Motor neuron (in vitro differentiated cells): ENCODE results near the gene BABAM2. TPM values are rescaled to one million over a fixed set of nuclear protein-coding genes. Genes with fewer than 3 reads are reported as not detected.
"Not testable (repeated sequence)": the region's sequence is repeated elsewhere in the genome, so short reads cannot be mapped to it uniquely, and the experiment has no call there.

Source experiments
- ATAC-seq, 8 experiments: fragments of 200-7000 bp; cut with Tn5 transposase; replicated peaks in 6 of 8; 2 replicates each; pipeline ENCODE4 v1.8.0; 2021; ENCODE audit warnings: mild to moderate bottlenecking in 8 of 8, moderate library complexity in 8 of 8
- H3K27ac ChIP-seq, 2 donors: fragments of 250-450 bp; sonication (Bioruptor Pico); 2 replicates each; pipeline ENCODE4 v1.9.0; 2021; ENCODE audit warnings: antibody characterized with exemption in 2 of 2, mild to moderate bottlenecking in 2 of 2, moderate library complexity in 1 of 2
- H3K4me1 ChIP-seq, 2 donors: fragments of 250-450 bp; sonication (Bioruptor Pico); replicated peaks in 1 of 2; 2 replicates each; pipeline ENCODE4 v1.6.1; 2021; ENCODE audit warnings: antibody characterized with exemption in 2 of 2, mild to moderate bottlenecking in 2 of 2, moderate library complexity in 1 of 2
- H3K4me3 ChIP-seq, 5 donors: fragments of 250-450 bp; sonication (Bioruptor Pico); 2 replicates each; pipeline ENCODE4 v1.9.0; 2021; ENCODE audit warnings: antibody characterized with exemption in 5 of 5, mild to moderate bottlenecking in 5 of 5, moderate library complexity in 4 of 5
- WGBS, 10 experiments: fragments of 450-650 bp; shearing (Covaris generic); methylation state at CpG; one replicate each; pipeline ENCODE4 v1.0.0; 2022; 5-methylcytosine and 5-hydroxymethylcytosine counted together
- in situ Hi-C, 9 experiments: fragments of 400-800 bp; cut with MboI; loops; one replicate each; pipeline ENCODE4 v1.15.0; 2021; ENCODE audit warnings: low sequenced_read_pairs in 9 of 9, low pct_unique_long_range_greater_than_20kb in 2 of 9; ENCODE audit not compliant: unreplicated experiment in 9 of 9
- total RNA-seq, 8 experiments: library from RNA; unstranded; fragments of 300-600 nt; gene quantifications; 2 replicates each; pipeline versions ENCODE4 v1.2.3 to v1.2.4, GENCODE V29; 2022

The BABAM2 gene
- total RNA-seq, 8 experiments from 2014 or later = 16.4 to 110 (median 36.4) TPM

DNA sequence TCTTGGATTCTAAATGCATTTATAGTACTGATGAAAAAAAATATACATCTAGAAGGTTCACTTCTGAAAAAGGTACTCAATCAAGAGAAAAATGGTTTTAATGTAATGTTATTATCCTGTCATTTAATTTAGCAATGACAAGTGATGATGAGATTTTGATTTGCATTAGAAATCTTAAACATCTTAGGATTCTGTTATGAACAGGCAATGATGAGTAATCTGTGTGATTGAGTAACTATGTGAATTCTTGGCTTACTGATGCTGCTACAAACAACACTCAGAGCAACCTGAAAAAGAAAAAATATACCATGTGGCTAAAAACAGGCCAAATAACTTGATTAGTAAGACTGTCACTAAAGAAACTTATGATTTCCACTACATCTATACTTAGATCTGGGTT, 30.4 kb upstream of the BABAM2 start:
- Histone ChIP-seq H3K27ac (no peak overlapping the region), H3K4me1 (no peaks in the 10 kb centered on the region), H3K4me3 (no peak overlapping the region)
- ATAC-seq = peak in 2 of 8 experiments; percentile 77
- in situ Hi-C loops = no loop called here

GRCh38 chr2:27863146-27863545, 27.4 kb upstream of the BABAM2 start:
- in situ Hi-C loops = no loop called here
- 0 to 63% (median 17%) methylated on average over 1 of the region's 1 CpG; no CpG with 5 or more reads in 3 of the 10 experiments for WGBS, 10 experiments
- H3K4me3 ChIP-seq = no peak overlapping the region
- H3K27ac ChIP-seq = no peak overlapping the region
- no peaks in the 10 kb centered on the region for H3K4me1 ChIP-seq
- no peak for ATAC-seq

DNA sequence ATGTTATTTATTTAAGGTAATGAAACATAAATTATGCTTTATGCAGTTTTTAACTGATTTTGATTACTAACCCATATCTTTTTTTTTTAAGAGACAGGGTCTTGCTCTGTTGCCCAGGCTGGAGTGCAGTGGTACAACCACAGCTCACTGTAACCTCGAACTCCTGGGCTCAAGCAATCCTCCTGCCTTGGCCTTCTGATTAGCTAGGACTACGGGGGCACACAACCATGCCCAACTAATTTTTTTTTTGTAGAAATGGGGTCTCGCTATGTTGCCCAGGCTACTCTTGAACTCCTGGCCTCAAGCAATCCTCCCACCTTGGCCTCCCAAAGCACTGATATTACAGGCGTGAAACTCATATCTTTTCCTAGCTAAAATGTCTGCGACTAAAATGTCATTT, 26.6 kb upstream of the BABAM2 start:
- WGBS, 10 experiments = 67 to 100% (median 91%) methylated on average over 1 to 5 of the region's 5 CpGs; no CpG with 5 or more reads in 1 of the 10 experiments
- ATAC-seq, H3K27ac ChIP-seq, H3K4me3 ChIP-seq, in situ Hi-C loops, H3K4me1 ChIP-seq: not testable (repeated sequence)

GRCh38 chr2:27866237-27866636, 24.3 kb upstream of the BABAM2 start:
- no peak for ATAC-seq
- in situ Hi-C loops = no loop called here
- H3K27ac ChIP-seq = no peak overlapping the region
- H3K4me3 ChIP-seq = no peak overlapping the region
- 9 to 100% (median 82%) methylated on average over 1 of the region's 1 CpG for WGBS, 10 experiments
- H3K4me1 ChIP-seq = no peaks in the 10 kb centered on the region

DNA sequence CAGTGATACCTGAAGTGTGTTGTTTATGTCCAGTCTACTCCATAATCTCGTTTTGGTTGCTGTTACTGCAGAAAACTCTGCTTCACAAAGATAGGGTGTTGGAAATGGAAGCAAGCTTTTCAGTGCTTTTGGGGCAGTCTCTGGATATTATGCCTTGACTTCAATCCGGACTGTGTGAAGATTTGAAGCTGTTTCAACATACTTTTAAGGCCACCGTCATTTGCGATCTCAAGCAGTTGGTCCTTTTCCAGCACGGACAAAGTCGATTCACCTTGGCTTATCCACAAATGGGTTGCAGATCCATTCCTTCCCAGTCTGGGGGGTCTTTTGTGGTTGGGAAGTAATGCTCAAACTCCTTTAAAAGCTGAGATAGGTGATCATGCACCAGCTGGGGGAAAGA, 20.8 kb upstream of the BABAM2 start:
- ATAC-seq = no peak
- H3K4me3 ChIP-seq = no peak overlapping the region
- H3K4me1 ChIP-seq = no peaks in the 10 kb centered on the region
- H3K27ac ChIP-seq = no peak overlapping the region
- WGBS, 10 experiments = 0 to 89% (median 80%) methylated on average over 1 to 6 of the region's 6 CpGs; no CpG with 5 or more reads in 1 of the 10 experiments
- in situ Hi-C loops = no loop called here

GRCh38 chr2:27870724-27871123, 19.8 kb upstream of the BABAM2 start:
- no peak for ATAC-seq
- in situ Hi-C loops = no loop called here
- 70 to 100% (median 100%) methylated on average over 1 to 3 of the region's 3 CpGs; no CpG with 5 or more reads in 1 of the 10 experiments for WGBS, 10 experiments
- H3K27ac ChIP-seq = no peak overlapping the region
- H3K4me1 ChIP-seq = no peaks in the 10 kb centered on the region
- no peak overlapping the region for H3K4me3 ChIP-seq

- Histone ChIP-seq H3K4me1 (no peaks in the 10 kb centered on the region), H3K4me3 (no peak overlapping the region), H3K27ac (no peak overlapping the region)
- no peak for ATAC-seq
- in situ Hi-C loops = no loop called here
- 84 to 89% methylated on average over 3 of the region's 3 CpGs; no CpG with 5 or more reads in 8 of the 10 experiments for WGBS, 10 experiments
These were observed 18.7 kb upstream of the BABAM2 start for GRCh38 chr2:27871802-27872201.

DNA sequence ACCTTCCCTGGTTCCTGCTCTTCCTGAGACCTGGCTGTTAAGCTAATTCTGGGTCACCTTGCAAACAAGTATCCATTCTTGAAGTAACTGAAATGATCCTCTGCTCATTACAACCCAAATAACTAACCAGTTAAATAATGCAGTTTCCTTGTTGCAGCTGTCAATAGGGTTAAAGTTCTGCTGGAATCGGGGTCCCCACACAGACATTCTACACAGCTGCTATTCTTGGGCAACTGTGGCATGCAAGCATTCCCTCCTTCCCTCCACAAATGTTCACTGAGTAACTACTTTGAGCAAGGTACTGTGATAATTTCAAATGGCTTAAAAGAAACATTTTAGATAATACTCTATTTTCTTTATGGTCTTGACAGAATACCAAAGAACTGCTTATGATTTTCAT, 17.4 kb upstream of the BABAM2 start:
- in situ Hi-C loops = no loop called here
- no peaks in the 10 kb centered on the region for H3K4me1 ChIP-seq
- H3K4me3 ChIP-seq = no peak overlapping the region
- H3K27ac ChIP-seq = no peak overlapping the region
- WGBS, 10 experiments = 33 to 100% (median 75%) methylated on average over 1 of the region's 1 CpG; no CpG with 5 or more reads in 3 of the 10 experiments
- no peak for ATAC-seq

GRCh38 chr2:27875089-27875881, 15.2 kb upstream of the BABAM2 start:
- in situ Hi-C loops = no loop called here
- 43 to 90% (median 86%) methylated on average over 2 to 9 of the region's 9 CpGs for WGBS, 10 experiments
- no peak for ATAC-seq
- H3K4me3 ChIP-seq = no peak overlapping the region
- H3K27ac ChIP-seq = no peak overlapping the region
- H3K4me1 ChIP-seq = no peaks in the 10 kb centered on the region

GRCh38 chr2:27878825-27879224, 11.7 kb upstream of the BABAM2 start:
- Histone ChIP-seq H3K4me3 (no peak overlapping the region), H3K4me1 (no peaks in the 10 kb centered on the region), H3K27ac (no peak overlapping the region)
- WGBS, 10 experiments = 20 to 100% (median 69%) methylated on average over 1 to 2 of the region's 2 CpGs; no CpG with 5 or more reads in 2 of the 10 experiments
- ATAC-seq = no peak
- in situ Hi-C loops = no loop called here

GRCh38 chr2:27881815-27882583, 8.5 kb upstream of the BABAM2 start:
- H3K27ac ChIP-seq, ATAC-seq, H3K4me1 ChIP-seq, in situ Hi-C loops, H3K4me3 ChIP-seq: not testable (repeated sequence)
- WGBS, 10 experiments = 60 to 90% (median 71%) methylated on average over 2 to 4 of the region's 4 CpGs

DNA sequence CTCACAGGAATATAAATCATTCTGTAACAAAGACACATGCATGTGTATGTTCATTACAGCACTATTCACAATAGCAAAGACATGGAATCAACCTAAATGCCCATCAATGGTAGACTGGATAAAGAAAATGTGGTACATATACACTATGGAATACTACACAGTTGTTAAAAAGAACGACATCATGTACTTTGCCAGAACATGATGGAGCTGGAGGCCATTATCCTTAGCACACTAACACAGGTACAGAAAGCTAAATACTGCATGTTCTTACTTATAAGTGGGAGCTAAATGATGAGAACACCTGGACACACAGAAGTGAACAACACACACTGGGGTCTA, 8.0 kb upstream of the BABAM2 start:
- in situ Hi-C loops, ATAC-seq: not testable (repeated sequence)
- 50 to 100% (median 95%) methylated on average over 1 of the region's 1 CpG; no CpG with 5 or more reads in 2 of the 10 experiments for WGBS, 10 experiments

GRCh38 chr2:27884601-27885000, 5.9 kb upstream of the BABAM2 start:
- in situ Hi-C loops = no loop called here
- no peak for ATAC-seq
- H3K4me3 ChIP-seq = no peak overlapping the region
- H3K4me1 ChIP-seq = peaks cover 0 to under 1% of the 10 kb centered on the region in 2 donors
- WGBS, 10 experiments = 0 to 86% (median 41%) methylated on average over 1 to 2 of the region's 2 CpGs; no CpG with 5 or more reads in 2 of the 10 experiments
- no peak overlapping the region for H3K27ac ChIP-seq

More for the DNA sequence above, 8.0 kb upstream of the BABAM2 start:
- not testable (repeated sequence) for H3K4me1 ChIP-seq, H3K4me3 ChIP-seq, H3K27ac ChIP-seq
